Endothelial cell of umbilical vein (primary cell): ENCODE data around the gene KAT2B. TPM values are rescaled to one million over a fixed set of nuclear protein-coding genes. Genes with fewer than 3 reads are reported as not detected.

ENCODE experiments used
- BruUV-seq: library from RNA; stranded (reverse); fragments of 400-500 nt; replicated peaks from 2 replicates; lab custom pipeline; 2021; lab: Mats Ljungman, UMichigan
- CTCF ChIA-PET: fragments of 300-600, 350-600 bp; sonication (Branson Sonifier 250); formaldehyde crosslinking; loops from one replicate; lab custom pipeline; 2021; ENCODE audit warnings: antibody characterized with exemption, inconsistent platforms; lab: Charles Lee
- POLR2A ChIA-PET: fragments of 300-600, 350-600 bp; sonication (Branson Sonifier 250); formaldehyde crosslinking; loops from one replicate; lab custom pipeline; 2021; ENCODE audit warnings: antibody characterized with exemption, inconsistent platforms; lab: Charles Lee
- DNase-seq: peaks from one replicate; pipeline ENCODE4 v3.0.0-alpha.2; 2011; ENCODE audit warnings: low read depth, low spot score
- FAIRE-seq: peaks from 2 replicates; lab custom pipeline; 2011; peaks lifted over from hg19 to GRCh38; lab: Jason Lieb, UNC
- H2AFZ ChIP-seq: 2 replicates; pipeline ENCODE4 v1.6.0; 2012; ENCODE audit warnings: low read depth, low read length, control low read depth, inconsistent platforms
- H3K27ac ChIP-seq: 2 replicates; pipeline ENCODE4 v1.5.1; 2011; ENCODE audit warnings: low read depth, mild to moderate bottlenecking, control low read depth, low read length, moderate library complexity; ENCODE audit not compliant: insufficient read depth
- H3K27me3 ChIP-seq, 2 experiments: 2 replicates each; pipeline versions ENCODE4 v1.6.0 to v1.6.1; 2011; ENCODE audit warnings: low read length in 2 of 2, mixed read lengths in 1 of 2; ENCODE audit not compliant: control insufficient read depth in 2 of 2, insufficient read depth in 2 of 2
- H3K36me3 ChIP-seq, 2 experiments: 2 replicates in 1 of 2; 3 replicates in 1 of 2; pipeline ENCODE4 v1.5.1; 2011; ENCODE audit warnings: low read length in 2 of 2, mild to moderate bottlenecking in 1 of 2, moderate library complexity in 1 of 2; ENCODE audit not compliant: control insufficient read depth in 2 of 2, insufficient read depth in 2 of 2; ENCODE audit errors: extremely low read depth in 1 of 2
- H3K4me1 ChIP-seq: 3 replicates; pipeline ENCODE4 v1.5.1; 2011; ENCODE audit warnings: mild to moderate bottlenecking, low read length; ENCODE audit not compliant: control insufficient read depth, insufficient read depth; ENCODE audit errors: extremely low read depth
- H3K4me2 ChIP-seq: 2 replicates; pipeline ENCODE4 v1.6.1; 2011; ENCODE audit warnings: low read length, control low read depth, mixed read lengths; ENCODE audit not compliant: insufficient read depth
- H3K4me3 ChIP-seq, 3 experiments: fragments of 200-600 bp in 1 of 3; sonication (generic), shearing (Covaris generic) in 1 of 3; replicated peaks in 1 of 3; 2 replicates each; pipeline ENCODE4 v1.5.1; 2011 to 2016; ENCODE audit warnings: control low read depth in 3 of 3, low read length in 3 of 3, mild to moderate bottlenecking in 2 of 3, inconsistent platforms in 1 of 3, low read depth in 1 of 3, moderate library complexity in 1 of 3; ENCODE audit not compliant: insufficient read depth in 1 of 3
- H3K79me2 ChIP-seq: 2 replicates; pipeline ENCODE4 v1.6.0; 2012; ENCODE audit warnings: low read length, inconsistent platforms; ENCODE audit not compliant: control insufficient read depth, insufficient read depth
- H3K9ac ChIP-seq: replicated peaks from 2 replicates; pipeline ENCODE3; 2011; ENCODE audit warnings: low read length, control low read depth; ENCODE audit not compliant: insufficient read depth; ENCODE audit errors: extremely low read depth
- H3K9me1 ChIP-seq: replicated peaks from 3 replicates; pipeline ENCODE4 v1.6.0; 2011; ENCODE audit warnings: mild to moderate bottlenecking, low read length; ENCODE audit not compliant: control insufficient read depth, insufficient read depth; ENCODE audit errors: extremely low read depth
- H3K9me3 ChIP-seq: replicated peaks from 2 replicates; pipeline ENCODE4 v1.5.1; 2012; ENCODE audit warnings: low read length, inconsistent platforms; ENCODE audit not compliant: control insufficient read depth, insufficient read depth
- H4K20me1 ChIP-seq: replicated peaks from 2 replicates; pipeline ENCODE3; 2011; ENCODE audit warnings: mild to moderate bottlenecking, low read length; ENCODE audit not compliant: control insufficient read depth, insufficient read depth; ENCODE audit errors: extremely low read depth
- EZH2 ChIP-seq: IDR thresholded peaks from 2 replicates; pipeline ENCODE4 v1.6.1; 2012; ENCODE audit warnings: borderline replicate concordance, low read depth, mild to moderate bottlenecking, moderate library complexity, low read length, inconsistent platforms; ENCODE audit not compliant: severe bottlenecking
- FOS ChIP-seq: IDR thresholded peaks from 2 replicates; pipeline ENCODE4 v1.6.1; 2011; ENCODE audit warnings: mild to moderate bottlenecking, low read length, moderate library complexity, borderline replicate concordance; ENCODE audit not compliant: insufficient read depth
- GATA2 ChIP-seq: IDR thresholded peaks from 2 replicates; pipeline ENCODE4 v1.7.0; 2011; ENCODE audit warnings: low read depth, mild to moderate bottlenecking, moderate library complexity, mixed read lengths, low read length; ENCODE audit not compliant: insufficient read length, insufficient read depth
- JUN ChIP-seq: IDR thresholded peaks from 2 replicates; pipeline ENCODE4 v1.6.1; 2011; ENCODE audit warnings: borderline replicate concordance, low read depth; ENCODE audit not compliant: insufficient read length, insufficient read depth
- MYC ChIP-seq: IDR thresholded peaks from one replicate; pipeline ENCODE4 v1.6.1; 2011; ENCODE audit warnings: mild to moderate bottlenecking, low read depth, low read length
- POLR2A ChIP-seq: IDR thresholded peaks from 2 replicates; pipeline ENCODE4 v1.6.1; 2012; ENCODE audit warnings: low read depth, mild to moderate bottlenecking, control low read depth, low read length
- POLR2AphosphoS5 ChIP-seq: IDR thresholded peaks from 2 replicates; pipeline ENCODE4 v1.6.1; 2012; ENCODE audit warnings: low read depth, mild to moderate bottlenecking, control low read depth, low read length, moderate library complexity; ENCODE audit not compliant: insufficient read depth
- dilution Hi-C: fragments of 300-500 bp; cut with MboI; formaldehyde crosslinking; loops from one replicate; pipeline ENCODE4 v1.15.0; 2019; ENCODE audit warnings: low sequenced_read_pairs; ENCODE audit not compliant: extremely low pct_ligation_motif_present
- intact Hi-C: fragments of 100-400 bp; cut with micrococcal nuclease; formaldehyde crosslinking; loops from one replicate; pipeline ENCODE4 v1.10.0; 2022
- polyA plus RNA-seq, 4 experiments: library from polyadenylated mRNA; depleted of rRNA in 3 of 4; stranded (reverse) in 3 of 4; unstranded in 1 of 4; fragments of >200 nt; gene quantifications; 2 replicates each; pipeline versions ENCODE4 v1.2.1 to v1.2.3, GENCODE V29; 2011 to 2012; ENCODE audit warnings: missing spikeins in 1 of 4
- total RNA-seq: library from RNA; stranded (reverse); gene quantifications from 2 replicates; pipeline ENCODE4 v1.2.3, GENCODE V29; 2021
- TF ChIP-seq, protein P1 (sequence below): IDR thresholded peaks from 2 replicates; pipeline ENCODE4 v1.6.1; 2011; ENCODE audit not compliant: insufficient read depth, insufficient read length
- TF ChIP-seq, protein P2 (sequence below), 2 donors: IDR thresholded peaks; 1 replicate in 1 of 2; 2 replicates in 1 of 2; pipeline ENCODE4 v1.5.1; 2011; ENCODE audit warnings: low read length in 2 of 2, mild to moderate bottlenecking in 2 of 2, moderate library complexity in 2 of 2, control low read depth in 1 of 2, inconsistent platforms in 1 of 2, low read depth in 1 of 2; ENCODE audit not compliant: insufficient read depth in 1 of 2; ENCODE audit errors: extremely low read depth in 1 of 2

Gene KAT2B
- total and polyA plus RNA-seq, 2 donors (not counting 3 experiments of a cell fraction or from before 2014, with no cell fraction given): 2.6 to 11.0 TPM

DNA sequence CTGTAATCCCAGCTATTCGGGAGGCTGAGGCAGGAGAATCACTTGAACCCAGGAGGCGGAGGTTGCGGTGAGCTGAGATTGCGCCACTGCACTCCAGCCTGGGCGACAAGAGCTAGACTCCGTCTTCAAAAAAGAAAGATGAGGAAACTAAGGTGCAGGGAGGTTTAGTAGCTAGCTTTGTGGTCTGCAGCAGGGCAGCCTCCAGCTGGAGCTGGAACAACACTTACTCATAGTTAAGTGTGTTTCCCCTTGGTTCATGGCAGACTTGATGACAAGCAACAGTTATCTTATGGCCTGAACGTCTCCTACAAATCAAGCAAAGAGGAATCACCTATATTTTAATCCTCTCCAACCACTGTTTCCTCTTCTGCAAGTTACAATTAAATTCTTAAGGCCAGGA lies 12.6 kb downstream of the KAT2B start:
- peaks cover 31% of the 10 kb centered on the region for H3K4me1 ChIP-seq
- CTCF ChIA-PET: no interaction called here
- intact Hi-C loops (no loop called here), dilution Hi-C loops (no loop called here)
- DNase-seq: no peak
- no TSS peak for BruUV-seq
- no peaks in the 10 kb centered on the region for H3K9me1 ChIP-seq
- no peak overlapping the region for H2AFZ ChIP-seq
- no peak overlapping the region for H3K4me3 ChIP-seq
- H3K9ac ChIP-seq: no peak overlapping the region
- POLR2A ChIA-PET: no interaction called here
- TF ChIP-seq, protein P1, sequence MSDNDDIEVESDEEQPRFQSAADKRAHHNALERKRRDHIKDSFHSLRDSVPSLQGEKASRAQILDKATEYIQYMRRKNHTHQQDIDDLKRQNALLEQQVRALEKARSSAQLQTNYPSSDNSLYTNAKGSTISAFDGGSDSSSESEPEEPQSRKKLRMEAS: no peak
- TF ChIP-seq POLR2AphosphoS5 (no peak), EZH2 (no peak), JUN (no peak), MYC (no peak), GATA2 (no peak), POLR2A (no peak), FOS (no peak)
- TF ChIP-seq, protein P2, sequence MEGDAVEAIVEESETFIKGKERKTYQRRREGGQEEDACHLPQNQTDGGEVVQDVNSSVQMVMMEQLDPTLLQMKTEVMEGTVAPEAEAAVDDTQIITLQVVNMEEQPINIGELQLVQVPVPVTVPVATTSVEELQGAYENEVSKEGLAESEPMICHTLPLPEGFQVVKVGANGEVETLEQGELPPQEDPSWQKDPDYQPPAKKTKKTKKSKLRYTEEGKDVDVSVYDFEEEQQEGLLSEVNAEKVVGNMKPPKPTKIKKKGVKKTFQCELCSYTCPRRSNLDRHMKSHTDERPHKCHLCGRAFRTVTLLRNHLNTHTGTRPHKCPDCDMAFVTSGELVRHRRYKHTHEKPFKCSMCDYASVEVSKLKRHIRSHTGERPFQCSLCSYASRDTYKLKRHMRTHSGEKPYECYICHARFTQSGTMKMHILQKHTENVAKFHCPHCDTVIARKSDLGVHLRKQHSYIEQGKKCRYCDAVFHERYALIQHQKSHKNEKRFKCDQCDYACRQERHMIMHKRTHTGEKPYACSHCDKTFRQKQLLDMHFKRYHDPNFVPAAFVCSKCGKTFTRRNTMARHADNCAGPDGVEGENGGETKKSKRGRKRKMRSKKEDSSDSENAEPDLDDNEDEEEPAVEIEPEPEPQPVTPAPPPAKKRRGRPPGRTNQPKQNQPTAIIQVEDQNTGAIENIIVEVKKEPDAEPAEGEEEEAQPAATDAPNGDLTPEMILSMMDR (IDR thresholded peaks at IDR 0.05; ENCODE audit: extremely low read depth in 1 of 2, insufficient read depth in 1 of 2, low read depth in 1 of 2, low read length in 2 of 2): no peak
- no peak overlapping the region for H3K27ac ChIP-seq
- no peaks in the 10 kb centered on the region for H3K27me3 ChIP-seq
- H3K36me3 ChIP-seq: no peaks in the 10 kb centered on the region
- H3K4me2 ChIP-seq: no peak overlapping the region
- H4K20me1 ChIP-seq: no peaks in the 10 kb centered on the region
- H3K9me3 ChIP-seq: no peaks in the 10 kb centered on the region
- no peak for FAIRE-seq
- no peaks in the 10 kb centered on the region for H3K79me2 ChIP-seq
